ENCODE results near the gene RABGAP1. TPM values are rescaled to one million over a fixed set of nuclear protein-coding genes. Genes with fewer than 3 reads are reported as not detected.

The RABGAP1 gene
- total RNA-seq, 3 donors from 2014 or later = 54.5 to 130 (median 55.9) TPM

DNA sequence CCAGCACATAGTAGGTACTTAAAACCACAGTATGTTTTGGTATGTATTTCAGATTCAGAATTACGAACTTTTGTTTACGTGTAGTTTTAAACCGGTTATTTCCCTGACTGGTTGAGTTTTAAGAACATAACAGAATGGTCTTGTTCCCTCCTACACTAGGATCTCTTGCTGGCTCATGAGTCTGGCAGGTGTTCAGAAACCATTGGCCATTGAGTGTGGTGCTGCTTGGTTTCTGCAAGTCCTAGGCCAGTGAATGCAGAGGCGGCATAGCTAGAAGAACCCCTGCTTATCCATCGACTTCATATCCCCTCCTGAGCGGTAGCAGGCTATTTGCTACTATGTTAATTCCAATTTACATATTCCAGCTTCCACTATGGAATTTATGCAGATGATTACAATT is 158.2 kb downstream of the RABGAP1 start:
- ATAC-seq (no peak), DNase-seq (no peak)
- intact Hi-C loops (cut with DNase I, micrococcal nuclease) = loop anchor here in 1 of 2 donors (10.0 kb wide), 1 partner anchor 246 kb away; no protein-coding TSS in a partner anchor
- Histone ChIP-seq H3K9me3 (no peaks in the 10 kb centered on the region), H3K4me1 (ENCODE audit: low read depth) (no peaks in the 10 kb centered on the region), H3K36me3 (ENCODE audit: low read depth) (peaks cover 3% of the 10 kb centered on the region), H3K4me3 (no peak overlapping the region)
- TF ChIP-seq, protein P1, sequence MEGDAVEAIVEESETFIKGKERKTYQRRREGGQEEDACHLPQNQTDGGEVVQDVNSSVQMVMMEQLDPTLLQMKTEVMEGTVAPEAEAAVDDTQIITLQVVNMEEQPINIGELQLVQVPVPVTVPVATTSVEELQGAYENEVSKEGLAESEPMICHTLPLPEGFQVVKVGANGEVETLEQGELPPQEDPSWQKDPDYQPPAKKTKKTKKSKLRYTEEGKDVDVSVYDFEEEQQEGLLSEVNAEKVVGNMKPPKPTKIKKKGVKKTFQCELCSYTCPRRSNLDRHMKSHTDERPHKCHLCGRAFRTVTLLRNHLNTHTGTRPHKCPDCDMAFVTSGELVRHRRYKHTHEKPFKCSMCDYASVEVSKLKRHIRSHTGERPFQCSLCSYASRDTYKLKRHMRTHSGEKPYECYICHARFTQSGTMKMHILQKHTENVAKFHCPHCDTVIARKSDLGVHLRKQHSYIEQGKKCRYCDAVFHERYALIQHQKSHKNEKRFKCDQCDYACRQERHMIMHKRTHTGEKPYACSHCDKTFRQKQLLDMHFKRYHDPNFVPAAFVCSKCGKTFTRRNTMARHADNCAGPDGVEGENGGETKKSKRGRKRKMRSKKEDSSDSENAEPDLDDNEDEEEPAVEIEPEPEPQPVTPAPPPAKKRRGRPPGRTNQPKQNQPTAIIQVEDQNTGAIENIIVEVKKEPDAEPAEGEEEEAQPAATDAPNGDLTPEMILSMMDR (IDR thresholded peaks at IDR 0.05) = no peak

DNA sequence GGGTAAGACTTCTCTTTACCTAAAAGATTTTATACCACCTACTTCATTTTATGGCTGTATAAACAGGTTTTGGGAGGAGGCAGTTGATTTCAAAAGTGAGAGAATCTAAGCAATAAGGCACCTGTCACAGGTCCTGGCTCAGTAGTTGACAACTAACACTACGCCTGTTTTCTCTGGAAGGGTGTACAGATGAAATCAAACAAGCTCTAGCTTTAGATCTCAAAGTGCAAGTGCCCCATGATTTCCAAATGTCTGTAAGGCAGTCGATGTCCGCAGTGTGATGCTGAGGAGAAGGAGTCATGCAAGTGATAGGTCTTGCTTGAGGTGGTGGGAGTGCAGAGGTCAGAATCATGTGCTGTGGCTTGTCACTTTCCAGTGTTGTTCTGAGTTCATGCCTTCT is 158.7 kb downstream of the RABGAP1 start:
- ATAC-seq (no peak), DNase-seq (no peak)
- H3K4me1 ChIP-seq (ENCODE audit: low read depth) = no peaks in the 10 kb centered on the region
- TF ChIP-seq, protein P1 (IDR thresholded peaks at IDR 0.05) = no peak
- peaks cover 3% of the 10 kb centered on the region for H3K36me3 ChIP-seq (ENCODE audit: low read depth)
- H3K4me3 ChIP-seq = no peak overlapping the region
- intact Hi-C loops (cut with DNase I, micrococcal nuclease) = loop anchor here in 1 of 2 donors (10.0 kb wide), 1 partner anchor 245 kb away; no protein-coding TSS in a partner anchor
- H3K9me3 ChIP-seq = no peaks in the 10 kb centered on the region

DNA sequence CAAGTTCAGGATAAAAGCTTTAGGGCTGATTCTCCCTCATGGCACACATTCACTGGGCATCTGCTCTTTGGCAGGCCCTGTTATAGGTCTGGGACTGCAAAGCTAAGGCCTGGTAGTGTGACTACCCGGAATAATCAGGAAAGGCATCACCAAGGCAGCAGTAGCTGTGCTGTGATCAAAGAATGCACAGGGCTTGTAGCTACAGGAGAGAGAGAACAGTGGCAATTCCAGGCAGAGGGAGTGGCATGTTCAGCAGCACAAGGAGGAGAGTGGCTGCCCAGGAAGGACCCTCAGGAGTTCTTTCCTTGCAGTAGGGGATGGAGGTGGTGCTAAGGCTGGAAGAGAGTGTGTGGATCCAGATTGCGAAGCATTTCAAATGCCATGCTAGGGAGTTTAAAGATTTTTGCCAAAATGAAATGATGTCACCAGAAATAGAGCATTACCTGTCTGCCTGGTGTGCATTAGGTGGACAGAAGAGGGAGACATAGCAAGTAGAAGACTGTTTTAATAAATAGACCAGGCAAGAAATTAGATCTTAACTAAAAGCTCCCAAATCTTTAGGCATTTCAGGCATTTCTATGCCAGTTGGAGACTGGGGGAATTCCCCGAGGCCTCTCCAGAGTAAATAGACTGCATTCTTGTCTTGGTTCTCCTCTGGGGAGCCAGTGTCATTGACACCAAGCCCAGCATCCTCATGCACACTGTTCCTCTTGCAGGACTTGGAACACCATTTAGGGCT is 161.7 kb downstream of the RABGAP1 start:
- H3K9me3 ChIP-seq = no peaks in the 10 kb centered on the region
- TF ChIP-seq, protein P1 (IDR thresholded peaks at IDR 0.05) = no peak
- no peak for ATAC-seq
- no peak for DNase-seq
- no peaks in the 10 kb centered on the region for H3K4me1 ChIP-seq (ENCODE audit: low read depth)
- H3K4me3 ChIP-seq = no peak overlapping the region
- intact Hi-C loops (cut with DNase I, micrococcal nuclease) = no loop called here
- peaks cover 3% of the 10 kb centered on the region for H3K36me3 ChIP-seq (ENCODE audit: low read depth)

DNA sequence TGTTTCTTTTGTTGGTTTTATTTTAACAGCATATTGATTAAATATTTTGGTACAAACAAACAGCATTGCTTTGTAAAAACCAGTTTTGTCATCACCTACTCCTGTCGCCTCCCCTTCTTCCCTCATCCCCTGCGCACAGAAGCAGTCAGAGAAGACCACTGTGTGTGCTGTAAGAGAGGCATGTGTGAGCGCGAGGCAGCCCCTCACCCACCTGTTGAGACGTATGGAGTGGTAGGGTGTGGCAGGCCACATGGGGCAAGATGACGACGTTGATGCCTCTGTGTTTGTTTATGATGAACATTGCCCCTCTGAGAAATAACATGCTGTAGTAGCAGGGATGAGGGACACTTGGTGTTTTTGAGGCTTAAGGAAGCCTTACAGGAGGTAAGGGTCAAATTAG is 164.0 kb downstream of the RABGAP1 start:
- no peaks in the 10 kb centered on the region for H3K9me3 ChIP-seq
- H3K4me3 ChIP-seq = no peak overlapping the region
- no peak for DNase-seq
- intact Hi-C loops (cut with DNase I, micrococcal nuclease) = no loop called here
- TF ChIP-seq, protein P1 (IDR thresholded peaks at IDR 0.05) = no peak
- no peaks in the 10 kb centered on the region for H3K36me3 ChIP-seq (ENCODE audit: low read depth)
- ATAC-seq = no peak
- no peaks in the 10 kb centered on the region for H3K4me1 ChIP-seq (ENCODE audit: low read depth)

DNA sequence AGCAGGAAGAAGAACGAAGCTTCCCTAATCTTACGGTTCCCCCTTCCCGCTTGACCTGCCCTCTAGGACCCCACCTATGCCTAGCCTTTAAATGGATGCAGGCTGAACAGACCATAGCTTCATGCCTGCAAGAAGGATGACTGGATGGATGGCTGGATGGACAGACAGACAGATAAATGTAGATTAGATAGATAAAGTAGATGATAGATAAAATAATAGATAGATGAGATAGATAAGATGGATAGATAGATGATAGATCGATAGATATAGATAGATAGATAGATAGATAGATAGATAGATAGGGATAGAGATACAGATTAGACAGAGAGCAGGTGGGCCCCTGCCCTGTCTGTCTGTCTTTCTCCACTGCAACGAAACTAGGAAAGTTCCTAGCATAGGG is 164.7 kb downstream of the RABGAP1 start:
- TF ChIP-seq, protein P1 (IDR thresholded peaks at IDR 0.05) = no peak
- intact Hi-C loops (cut with DNase I, micrococcal nuclease) = no loop called here
- Histone ChIP-seq H3K4me3 (no peak overlapping the region), H3K36me3 (ENCODE audit: low read depth) (no peaks in the 10 kb centered on the region), H3K9me3 (no peaks in the 10 kb centered on the region), H3K4me1 (ENCODE audit: low read depth) (no peaks in the 10 kb centered on the region)
- no peak for ATAC-seq
- no peak for DNase-seq

Measured in mucosa of descending colon (tissue), 3 donors.